ENCODE results near the gene HOXD3.

GRCh38 chr2:176122683-176123410 lies 34.3 kb upstream of the HOXD3 start, which contains the start of gene HOXD9:
- TF ChIP-seq POLR2A (IDR thresholded peaks at IDR 0.05) (no peak), CTCF (IDR thresholded peaks at IDR 0.05) (no peak), POLR2AphosphoS5 (IDR thresholded peaks at IDR 0.05) (no peak)
